Dendritic cell treated with granulocyte-macrophage colony-stimulating factor and Interleukin-4, amounts not matched to agents 40 ng/mL and 50 ng/mL, for 4 days (primary cell): Measurements from ENCODE around the gene C9orf50.
A peak's percentile ranks its signal among the peaks of the same experiment; 100 is the strongest.
"Not testable (repeated sequence)": the region's sequence is repeated elsewhere in the genome, so short reads cannot be mapped to it uniquely, and the experiment has no call there.

Source experiments
- H3K27ac Mint-ChIP-seq: one replicate; pipeline ENCODE4 v1.8.0; 2022; ENCODE audit warnings: mild to moderate bottlenecking, mixed read lengths
- H3K27me3 Mint-ChIP-seq: one replicate; pipeline ENCODE4 v1.8.0; 2022; ENCODE audit warnings: mild to moderate bottlenecking, mixed read lengths
- H3K36me3 Mint-ChIP-seq: one replicate; pipeline ENCODE4 v1.8.0; 2022; ENCODE audit warnings: low read depth, mixed read lengths
- H3K4me1 Mint-ChIP-seq: one replicate; pipeline ENCODE4 v1.8.0; 2022; ENCODE audit warnings: low read depth, mixed read lengths
- H3K4me3 Mint-ChIP-seq: one replicate; pipeline ENCODE4 v1.8.0; 2022; ENCODE audit warnings: mild to moderate bottlenecking, moderate library complexity, mixed read lengths
- H3K9me3 Mint-ChIP-seq: one replicate; pipeline ENCODE4 v1.8.0; 2022; ENCODE audit warnings: mixed read lengths
- intact Hi-C: fragments of 100-400 bp; cut with micrococcal nuclease; formaldehyde crosslinking; loops from one replicate; pipeline ENCODE4 v1.15.0; 2022

The C9orf50 gene

DNA sequence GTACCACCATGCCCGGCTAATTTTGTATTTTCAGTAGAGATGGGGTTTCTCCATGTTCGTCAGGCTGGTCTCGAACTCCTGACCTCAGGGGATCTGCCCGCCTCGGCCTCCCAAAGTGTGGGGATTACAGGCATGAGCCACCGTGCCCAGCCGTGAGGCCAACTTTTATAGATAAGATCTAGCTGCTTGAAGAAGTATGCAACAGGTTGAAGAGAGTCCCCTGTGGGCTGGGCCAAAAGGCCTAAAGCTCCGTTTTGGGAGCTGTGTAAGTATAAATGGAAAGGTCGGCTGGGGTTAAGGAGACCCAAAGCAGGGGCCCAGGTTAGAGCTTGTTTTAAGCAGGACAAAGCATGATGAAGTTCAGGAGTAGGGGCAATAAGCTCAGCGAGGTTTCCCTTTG, 28.1 kb downstream of the C9orf50 start:
- Mint-ChIP-seq H3K27me3 (peaks cover 15% of the 10 kb centered on the region), H3K4me1 (peaks cover 47% of the 10 kb centered on the region)
- not testable (repeated sequence) for H3K27ac Mint-ChIP-seq, H3K36me3 Mint-ChIP-seq, H3K4me3 Mint-ChIP-seq, H3K9me3 Mint-ChIP-seq
- intact Hi-C loops, result loop anchor here (10.0 kb wide), 1 partner anchor 98 kb away; no protein-coding TSS in a partner anchor

GRCh38 chr9:129591916-129592315, 29.0 kb downstream of the C9orf50 start:
- Mint-ChIP-seq H3K36me3 (no peaks in the 10 kb centered on the region), H3K4me3 (no peak overlapping the region), H3K27ac (no peak overlapping the region), H3K9me3 (no peaks in the 10 kb centered on the region), H3K27me3 (peaks cover 15% of the 10 kb centered on the region), H3K4me1 (peaks cover 43% of the 10 kb centered on the region)
- intact Hi-C loops, result loop anchor here (10.0 kb wide), 1 partner anchor 97 kb away; no protein-coding TSS in a partner anchor

DNA sequence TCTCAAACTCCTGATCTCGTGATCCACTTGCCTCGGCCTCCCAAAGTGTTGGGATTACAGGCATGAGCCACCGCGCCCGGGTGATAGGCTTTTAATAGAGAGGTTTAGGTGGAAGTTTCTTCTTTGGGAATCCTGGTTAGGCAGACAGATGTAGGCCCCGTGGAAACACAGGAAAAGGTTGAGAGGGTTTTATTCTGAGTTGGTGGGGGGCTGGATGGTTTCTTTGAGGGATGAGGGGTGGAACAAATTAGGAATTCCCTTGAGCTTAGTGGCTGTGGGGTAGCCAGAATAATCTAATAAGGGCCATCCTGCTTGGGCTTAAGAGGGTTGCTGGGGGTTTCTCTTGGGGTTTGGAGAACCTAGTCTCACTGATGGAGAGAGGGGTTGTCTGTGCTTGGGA, 30.4 kb downstream of the C9orf50 start:
- Mint-ChIP-seq H3K36me3 (no peaks in the 10 kb centered on the region), H3K4me1 (peaks cover 33% of the 10 kb centered on the region), H3K27ac (no peak overlapping the region), H3K4me3 (no peak overlapping the region), H3K9me3 (no peaks in the 10 kb centered on the region), H3K27me3 (peaks cover 15% of the 10 kb centered on the region)
- intact Hi-C loops, result loop anchor here (10.0 kb wide), 1 partner anchor 96 kb away; no protein-coding TSS in a partner anchor

- Mint-ChIP-seq H3K9me3 (no peaks in the 10 kb centered on the region), H3K27me3 (peaks cover 7% of the 10 kb centered on the region), H3K36me3 (no peaks in the 10 kb centered on the region), H3K27ac (no peak overlapping the region), H3K4me1 (peaks cover 24% of the 10 kb centered on the region), H3K4me3 (no peak overlapping the region)
- intact Hi-C loops, result no loop called here
Observed at GRCh38 chr9:129587487-129588262, 33.2 kb downstream of the C9orf50 start.

GRCh38 chr9:129586685-129587084, 34.2 kb downstream of the C9orf50 start:
- intact Hi-C loops, result no loop called here
- H3K27ac Mint-ChIP-seq, result no peak overlapping the region
- H3K4me1 Mint-ChIP-seq, result peaks cover 24% of the 10 kb centered on the region
- no peaks in the 10 kb centered on the region for H3K36me3 Mint-ChIP-seq
- no peak overlapping the region for H3K4me3 Mint-ChIP-seq
- no peaks in the 10 kb centered on the region for H3K9me3 Mint-ChIP-seq
- peaks cover 10% of the 10 kb centered on the region for H3K27me3 Mint-ChIP-seq

DNA sequence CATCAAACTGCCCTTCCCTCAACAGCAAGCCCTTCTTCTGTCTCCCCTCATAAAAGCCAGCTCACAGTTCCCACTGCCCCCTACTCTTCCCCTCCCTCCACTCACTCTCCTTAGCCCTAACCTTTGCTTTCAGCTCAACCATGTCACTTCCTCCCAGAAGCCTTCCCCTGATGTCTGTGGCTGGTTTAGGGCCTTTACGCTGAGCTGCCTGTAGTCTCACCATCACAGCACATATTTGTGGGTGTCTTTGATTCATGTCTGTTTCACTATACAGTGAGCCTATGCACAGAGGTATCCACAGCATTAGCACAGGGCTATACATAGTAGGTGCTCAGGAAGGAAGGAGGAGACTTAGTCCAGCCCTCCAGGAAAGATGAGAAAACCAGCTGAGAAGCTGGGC, 34.7 kb downstream of the C9orf50 start:
- Mint-ChIP-seq H3K4me3 (no peak overlapping the region), H3K36me3 (no peaks in the 10 kb centered on the region), H3K27me3 (peaks cover 10% of the 10 kb centered on the region), H3K4me1 (peaks cover 24% of the 10 kb centered on the region), H3K9me3 (no peaks in the 10 kb centered on the region), H3K27ac (peak overlapping the region; percentile 31)
- intact Hi-C loops, result no loop called here

GRCh38 chr9:129585352-129585751, 35.5 kb downstream of the C9orf50 start:
- intact Hi-C loops, result no loop called here
- H3K36me3 Mint-ChIP-seq, result no peaks in the 10 kb centered on the region
- peak overlapping the region; percentile 89 for H3K27ac Mint-ChIP-seq
- H3K4me1 Mint-ChIP-seq, result peaks cover 24% of the 10 kb centered on the region
- no peaks in the 10 kb centered on the region for H3K9me3 Mint-ChIP-seq
- H3K4me3 Mint-ChIP-seq, result no peak overlapping the region
- H3K27me3 Mint-ChIP-seq, result peaks cover 10% of the 10 kb centered on the region

DNA sequence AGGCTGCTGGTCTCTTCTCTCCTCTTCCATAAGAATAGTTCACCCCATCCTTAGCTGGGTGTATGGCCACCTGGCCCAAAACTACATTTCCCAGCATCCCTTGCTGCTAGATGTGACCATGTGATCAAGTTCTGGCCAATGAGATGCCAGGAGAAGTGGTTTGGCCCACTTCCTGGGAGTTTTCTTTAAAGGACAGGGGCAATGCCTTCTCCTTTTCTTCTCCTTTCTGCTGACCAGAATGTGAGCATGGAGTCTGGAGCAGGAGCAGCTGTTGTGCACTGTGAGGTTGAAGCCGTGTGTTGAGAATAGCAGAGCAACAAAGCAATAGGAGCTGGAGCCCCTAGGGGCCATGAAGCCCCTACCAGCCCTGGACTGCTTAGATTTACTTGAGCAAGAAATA, 36.8 kb downstream of the C9orf50 start:
- intact Hi-C loops, result no loop called here
- Mint-ChIP-seq H3K9me3 (no peaks in the 10 kb centered on the region), H3K4me3 (peak overlapping the region; percentile 30), H3K36me3 (no peaks in the 10 kb centered on the region), H3K27me3 (peaks cover 10% of the 10 kb centered on the region), H3K27ac (peak overlapping the region; percentile 89), H3K4me1 (peaks cover 29% of the 10 kb centered on the region)

DNA sequence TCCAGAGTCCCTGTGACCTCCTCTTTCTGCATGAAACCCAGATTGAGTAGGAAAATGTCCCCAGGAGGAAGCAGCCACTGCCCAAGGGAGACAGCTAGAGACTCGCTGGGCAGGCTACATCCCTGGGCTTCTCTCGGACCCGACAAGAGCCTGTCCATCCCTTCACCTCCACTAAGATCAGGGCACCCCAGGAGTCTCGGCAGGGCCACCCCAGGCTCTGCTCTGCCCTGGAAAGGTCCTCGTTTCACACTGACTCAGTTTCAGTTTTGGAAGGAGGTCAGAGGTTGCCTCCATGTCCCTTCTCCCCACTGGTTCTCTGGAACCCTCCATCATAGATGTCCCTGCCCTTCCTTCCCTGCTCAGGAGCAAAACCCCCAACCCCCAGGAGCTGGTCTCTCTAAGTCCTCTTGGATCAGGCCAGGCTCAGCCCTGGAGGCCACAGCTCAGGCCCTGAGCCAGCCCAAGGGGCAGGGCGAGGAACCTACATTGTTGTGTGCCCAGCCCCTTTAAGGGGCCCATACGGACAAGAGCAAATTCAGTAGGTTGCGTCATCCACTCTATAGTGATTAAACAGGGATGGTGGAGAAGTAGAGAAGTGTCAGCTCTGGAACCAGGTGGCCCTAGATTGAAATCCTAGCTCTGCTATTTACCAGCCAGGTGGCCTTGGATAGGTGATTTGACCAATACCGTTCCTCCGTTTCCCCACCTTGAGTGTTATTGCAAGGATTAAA, 37.4 kb downstream of the C9orf50 start:
- intact Hi-C loops, result no loop called here
- no peaks in the 10 kb centered on the region for H3K36me3 Mint-ChIP-seq
- H3K4me3 Mint-ChIP-seq, result no peak overlapping the region
- H3K27ac Mint-ChIP-seq, result peak overlapping the region; percentile 64
- H3K4me1 Mint-ChIP-seq, result peaks cover 29% of the 10 kb centered on the region
- H3K27me3 Mint-ChIP-seq, result peaks cover 5% of the 10 kb centered on the region
- no peaks in the 10 kb centered on the region for H3K9me3 Mint-ChIP-seq

DNA sequence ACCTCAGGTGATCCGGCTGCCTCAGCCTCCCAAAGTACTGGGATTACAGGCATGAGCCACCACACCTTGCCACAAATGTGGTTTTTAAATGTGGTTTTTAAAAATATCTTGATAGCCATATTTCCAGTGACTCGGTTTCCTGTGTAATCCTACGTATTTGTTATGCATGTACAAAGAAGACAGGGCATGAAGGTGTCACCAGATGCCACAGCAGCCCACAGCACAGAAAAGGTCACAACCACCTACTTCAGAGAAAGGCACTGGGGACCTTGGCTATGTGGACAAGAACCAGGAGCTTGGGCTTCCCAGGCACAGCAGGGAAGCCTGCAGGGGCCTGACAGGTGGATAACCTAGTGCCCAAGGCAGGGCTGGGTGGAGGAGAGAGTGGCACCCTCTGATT, 38.0 kb downstream of the C9orf50 start:
- intact Hi-C loops, result no loop called here
- Mint-ChIP-seq H3K9me3 (no peaks in the 10 kb centered on the region), H3K36me3 (no peaks in the 10 kb centered on the region), H3K27me3 (peaks cover 5% of the 10 kb centered on the region), H3K4me3 (no peak overlapping the region), H3K27ac (no peak overlapping the region), H3K4me1 (peaks cover 29% of the 10 kb centered on the region)

DNA sequence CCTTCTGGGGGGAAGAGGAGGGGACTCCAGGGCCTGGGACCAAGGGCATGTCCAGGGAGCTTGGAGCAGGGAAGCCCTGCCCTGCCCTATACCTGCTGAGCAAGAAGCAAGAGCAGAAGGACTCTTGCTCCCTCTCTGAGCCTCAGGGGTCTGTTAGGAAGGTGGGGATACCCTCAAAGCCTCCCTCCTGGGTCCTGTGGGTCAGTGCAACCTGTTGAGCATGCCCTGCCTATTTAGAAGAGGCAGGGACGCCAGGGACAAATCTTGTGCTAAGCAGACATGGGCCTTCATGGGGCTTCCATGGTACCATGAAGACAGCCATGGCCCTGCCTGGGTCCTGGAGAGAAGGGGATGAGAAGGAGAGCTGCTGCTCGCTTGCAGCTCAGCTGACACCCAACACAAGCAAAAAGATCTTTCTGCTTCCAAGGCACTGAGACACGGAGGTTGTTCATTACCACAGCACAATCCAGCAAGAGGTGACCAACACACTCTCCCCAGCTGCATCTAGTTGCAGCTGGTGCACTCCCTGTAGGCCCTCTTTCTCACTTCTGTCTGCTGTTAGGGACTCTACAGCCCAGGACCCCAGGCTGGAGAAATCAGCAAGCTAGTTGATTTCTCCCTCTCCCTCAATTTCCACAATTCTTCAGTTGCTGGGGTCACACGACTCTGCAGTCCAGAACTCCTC, 39.3 kb downstream of the C9orf50 start:
- no peak overlapping the region for H3K4me3 Mint-ChIP-seq
- H3K27me3 Mint-ChIP-seq, result peaks cover 7% of the 10 kb centered on the region
- H3K27ac Mint-ChIP-seq, result no peak overlapping the region
- H3K9me3 Mint-ChIP-seq, result no peaks in the 10 kb centered on the region
- peaks cover 34% of the 10 kb centered on the region for H3K4me1 Mint-ChIP-seq
- no peaks in the 10 kb centered on the region for H3K36me3 Mint-ChIP-seq
- intact Hi-C loops, result no loop called here

- Mint-ChIP-seq H3K27me3 (peaks cover 17% of the 10 kb centered on the region), H3K27ac (no peak overlapping the region), H3K9me3 (no peaks in the 10 kb centered on the region), H3K4me1 (peaks cover 39% of the 10 kb centered on the region), H3K36me3 (no peaks in the 10 kb centered on the region), H3K4me3 (no peak overlapping the region)
- intact Hi-C loops, result no loop called here
Observed at GRCh38 chr9:129580211-129580915, 40.5 kb downstream of the C9orf50 start.

DNA sequence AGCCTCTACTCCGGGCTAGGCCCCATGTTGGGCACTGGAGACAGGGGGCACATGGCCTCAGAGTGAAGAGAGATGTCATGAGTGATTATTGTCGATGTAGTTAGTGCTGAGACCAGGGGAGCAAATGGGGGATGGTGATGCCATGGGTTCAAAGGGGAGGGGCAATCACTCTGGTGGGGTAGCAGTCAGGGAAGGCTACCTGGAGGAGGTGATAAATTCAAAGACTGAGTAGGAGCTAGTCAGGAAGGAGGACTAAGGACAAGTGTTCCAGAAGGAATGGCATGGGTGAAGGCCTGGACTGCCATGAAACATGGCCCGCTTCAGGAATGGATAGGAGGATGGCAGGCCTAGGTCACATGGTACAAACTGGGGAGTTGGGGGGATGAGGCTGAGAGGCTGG, 41.6 kb downstream of the C9orf50 start:
- intact Hi-C loops, result no loop called here
- peaks cover 19% of the 10 kb centered on the region for H3K27me3 Mint-ChIP-seq
- H3K4me3 Mint-ChIP-seq, result no peak overlapping the region
- no peaks in the 10 kb centered on the region for H3K36me3 Mint-ChIP-seq
- H3K27ac Mint-ChIP-seq, result no peak overlapping the region
- H3K9me3 Mint-ChIP-seq, result no peaks in the 10 kb centered on the region
- peaks cover 36% of the 10 kb centered on the region for H3K4me1 Mint-ChIP-seq
